GM23338 (cell line): ENCODE measurements around the gene MGAT2. TPM values are rescaled to one million over a fixed set of nuclear protein-coding genes. Genes with fewer than 3 reads are reported as not detected.

Source experiments
- CREB1 ChIP-seq: fragments of 250-450 bp; sonication (Bioruptor Pico); IDR thresholded peaks from 2 replicates; pipeline ENCODE4 v1.5.0; 2020; ENCODE audit warnings: low read depth, mild to moderate bottlenecking, moderate library complexity
- EZH2phosphoT487 ChIP-seq: fragments of 200-600 bp; sonication (generic); IDR thresholded peaks from one replicate; pipeline ENCODE4 v1.8.1; 2018; ENCODE audit warnings: antibody characterized with exemption; ENCODE audit not compliant: unreplicated experiment
- JUNB ChIP-seq: IDR thresholded peaks from one replicate; pipeline ENCODE4 v1.6.1; 2016; ENCODE audit warnings: antibody characterized with exemption; ENCODE audit not compliant: unreplicated experiment
- NANOG ChIP-seq: IDR thresholded peaks from 2 replicates; pipeline ENCODE4 v1.6.1; 2016; ENCODE audit warnings: antibody characterized with exemption, borderline replicate concordance
- POLR2AphosphoS5 ChIP-seq: IDR thresholded peaks from 2 replicates; pipeline ENCODE4 v1.6.1; 2016; ENCODE audit warnings: antibody characterized with exemption, low read depth
- REST ChIP-seq: IDR thresholded peaks from one replicate; pipeline ENCODE4 v1.6.1; 2018; ENCODE audit warnings: antibody characterized with exemption; ENCODE audit not compliant: unreplicated experiment
- ZNF462 ChIP-seq: fragments of 250-450 bp; sonication (Bioruptor Pico); IDR thresholded peaks from 2 replicates; pipeline ENCODE4 v1.5.0; 2020; ENCODE audit warnings: mild to moderate bottlenecking, moderate library complexity
- polyA plus RNA-seq: library from polyadenylated mRNA; unstranded; fragments of >200 nt; fragmentation: Nextera tagmentation; extraction: Ambion mirVana; gene quantifications from 2 replicates; pipeline ENCODE4 v1.2.1, GENCODE V29; 2016
- total RNA-seq: library from RNA; depleted of rRNA; stranded (reverse); fragments of >200 nt; shearing (Covaris generic); gene quantifications from 2 replicates; pipeline ENCODE4 v1.2.3, GENCODE V29; 2014

Gene MGAT2
- total and polyA plus RNA-seq, 2 experiments from 2014 or later = 10.1 to 31.6 TPM

- TF ChIP-seq ZNF462 (CRISPR knock-in tag) (no peak), NANOG (no peak), EZH2phosphoT487 (no peak), REST (no peak), CREB1 (CRISPR knock-in tag) (no peak), POLR2AphosphoS5 (no peak), JUNB (no peak)
Observed at GRCh38 chr14:49607583-49607982, 13.0 kb upstream of the MGAT2 start (continued).
